GM18520 (cell line): ENCODE measurements around the gene DNAJC16.
"Not testable (repeated sequence)": the region's sequence is repeated elsewhere in the genome, so short reads cannot be mapped to it uniquely, and the experiment has no call there.

Experiments used
- ATAC-seq: cut with Tn5 transposase; IDR thresholded peaks from one replicate; pipeline ENCODE4 v1.9.1; 2021; ENCODE audit not compliant: unreplicated experiment

DNAJC16 gene

GRCh38 chr1:15578921-15579682 lies 52.5 kb downstream of the DNAJC16 start:
- ATAC-seq = no peak

- ATAC-seq = no peak
Measured at GRCh38 chr1:15579683-15580047, 53.0 kb downstream of the DNAJC16 start.

GRCh38 chr1:15583016-15583706 lies 56.5 kb downstream of the DNAJC16 start:
- ATAC-seq = no peak

GRCh38 chr1:15584489-15585363 lies 58.1 kb downstream of the DNAJC16 start, which contains the start of gene AGMAT:
TSS of gene AGMAT (minus strand) at chr1:15585051. CDS start at chr1:15584967, 84 bp downstream.
- ATAC-seq = no peak

GRCh38 chr1:15592285-15592684 lies 65.6 kb downstream of the DNAJC16 start:
- no peak for ATAC-seq

- no peak for ATAC-seq
Measured at GRCh38 chr1:15595809-15596617, 69.4 kb downstream of the DNAJC16 start.

- ATAC-seq = no peak
Measured at GRCh38 chr1:15598436-15598835, 71.8 kb downstream of the DNAJC16 start.

GRCh38 chr1:15603050-15603965 lies 76.7 kb downstream of the DNAJC16 start:
- no peak for ATAC-seq

- not testable (repeated sequence) for ATAC-seq
Measured at GRCh38 chr1:15603966-15604282, 77.3 kb downstream of the DNAJC16 start.

GRCh38 chr1:15604400-15604799 lies 77.8 kb downstream of the DNAJC16 start:
- not testable (repeated sequence) for ATAC-seq

- no peak for ATAC-seq
Measured at GRCh38 chr1:15605398-15606383, 79.0 kb downstream of the DNAJC16 start.

- ATAC-seq = no peak
Measured at GRCh38 chr1:15609631-15610030, 83.0 kb downstream of the DNAJC16 start.

- no peak for ATAC-seq
Measured at GRCh38 chr1:15610167-15610566, 83.5 kb downstream of the DNAJC16 start.

GRCh38 chr1:15616373-15617172 lies 89.9 kb downstream of the DNAJC16 start:
- ATAC-seq = no peak

- ATAC-seq = peak; percentile 71
Measured at GRCh38 chr1:15617173-15618076, 90.8 kb downstream of the DNAJC16 start, which contains the start of gene DDI2. TSS of gene DDI2 (plus strand) at chr1:15617458. CDS start at chr1:15617671, 213 bp downstream.

GRCh38 chr1:15618077-15618654 lies 91.5 kb downstream of the DNAJC16 start:
- no peak for ATAC-seq
